T1000 (cell line): Measurements from ENCODE around the gene RAB40A.
"Not testable (repeated sequence)": the region's sequence is repeated elsewhere in the genome, so short reads cannot be mapped to it uniquely, and the experiment has no call there.

Experiments used
- DNase-seq: peaks from one replicate; lab custom pipeline; 2025; ENCODE audit warnings: mixed read lengths; lab: John Stamatoyannopoulos, UW

The RAB40A gene

DNA sequence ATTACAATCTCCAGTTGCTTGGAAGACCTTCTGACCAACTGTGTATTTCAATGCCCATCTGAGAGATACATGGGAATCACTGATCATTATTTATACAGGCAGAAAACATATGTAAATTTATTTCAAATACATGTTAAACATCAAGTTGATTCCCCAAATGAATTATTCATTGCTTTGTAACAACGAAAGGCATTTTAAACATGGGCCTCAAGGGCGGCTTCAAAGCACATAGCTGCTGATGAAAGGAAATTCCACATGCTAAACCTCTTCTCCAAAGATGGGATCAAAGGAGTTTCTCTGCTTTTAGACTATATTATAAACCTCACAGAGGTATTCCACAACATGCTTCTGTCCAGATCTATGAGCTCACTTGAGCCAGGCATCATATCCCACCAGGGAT lies 4.3 kb upstream of the RAB40A start:
- no peak for DNase-seq

DNA sequence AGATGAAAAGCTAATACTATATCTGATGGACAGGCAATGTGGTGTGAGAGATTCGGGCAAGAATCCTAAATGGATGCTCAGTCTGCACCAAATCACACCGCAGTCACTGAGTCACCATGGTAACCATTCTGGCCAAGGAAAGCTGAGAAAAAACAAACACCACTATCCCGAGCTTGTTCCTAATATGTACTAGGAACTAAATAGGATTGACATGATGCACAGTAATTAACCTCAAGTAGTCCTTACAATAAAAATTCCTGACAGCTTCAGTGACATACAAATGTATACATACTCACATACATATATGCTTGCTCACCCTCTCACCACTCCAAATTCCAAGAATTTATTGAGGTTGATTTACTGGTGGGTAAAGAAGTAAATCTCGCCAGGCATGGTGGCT lies 1.1 kb upstream of the RAB40A start:
- no peak for DNase-seq

DNA sequence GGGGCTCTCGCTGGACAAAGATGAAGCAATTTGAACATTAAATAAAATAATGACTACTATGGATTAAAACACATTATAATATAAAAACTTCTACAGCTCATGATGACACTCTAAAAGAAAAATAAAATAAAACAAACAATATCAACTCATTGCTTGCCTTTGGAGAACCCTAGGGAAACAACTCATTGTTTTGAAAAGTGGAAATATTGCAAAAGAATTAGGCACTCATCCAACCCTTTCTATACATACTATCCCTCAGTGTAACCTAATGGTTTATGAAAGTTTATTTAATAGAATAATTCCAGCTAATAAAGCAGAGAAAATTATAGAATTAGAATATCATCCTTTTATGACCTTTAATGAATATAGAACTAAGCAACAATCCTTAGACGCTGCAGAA lies 718 bp downstream of the RAB40A start:
- DNase-seq, result no peak

DNA sequence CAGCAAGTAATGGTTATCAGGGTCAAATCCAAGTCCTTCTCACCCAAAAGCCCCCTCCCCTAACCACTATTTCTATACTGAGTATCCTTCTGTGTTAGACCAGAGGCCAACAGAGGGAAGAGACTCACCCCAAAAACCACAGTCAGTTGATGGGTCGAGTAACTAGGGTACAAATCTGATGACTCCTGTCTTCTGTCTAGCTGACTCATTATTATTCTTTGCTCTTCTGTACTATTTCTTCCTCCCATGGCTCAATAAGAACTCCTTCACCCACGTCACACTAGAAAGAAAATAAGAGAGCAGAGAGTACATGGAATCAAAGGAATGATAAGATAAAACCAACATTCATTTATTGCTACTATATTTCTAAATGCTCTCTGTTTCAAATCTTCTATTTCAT lies 2.0 kb downstream of the RAB40A start:
- no peak for DNase-seq

DNA sequence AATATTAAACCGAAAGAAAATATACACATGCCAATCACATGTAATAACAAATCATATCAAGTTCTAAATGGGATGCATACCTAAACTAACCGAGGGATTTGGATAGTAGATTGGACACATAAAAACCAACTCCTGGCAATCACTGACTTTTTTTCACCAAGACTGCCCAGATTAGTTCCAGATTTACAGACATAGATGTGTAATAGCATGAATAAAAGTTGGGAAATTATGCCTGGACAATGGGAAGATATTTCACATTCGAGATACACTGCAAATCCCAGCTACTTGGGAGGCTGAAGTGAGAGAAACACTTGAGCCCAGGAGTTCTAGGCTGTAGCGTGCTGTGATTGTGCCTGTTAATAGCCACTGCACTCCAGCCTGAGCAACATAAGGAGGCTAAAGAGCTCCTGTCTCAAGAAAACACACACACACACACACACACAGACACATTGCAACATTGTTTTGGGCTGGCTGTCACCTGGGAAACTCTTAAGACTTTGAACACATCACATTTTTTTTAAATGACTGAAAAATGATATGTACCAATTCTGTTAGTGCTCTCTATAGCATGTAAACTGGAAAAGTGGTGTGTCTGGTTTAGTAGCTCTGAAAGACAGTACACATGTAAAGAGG lies 5.7 kb downstream of the RAB40A start:
- DNase-seq, result no peak

DNA sequence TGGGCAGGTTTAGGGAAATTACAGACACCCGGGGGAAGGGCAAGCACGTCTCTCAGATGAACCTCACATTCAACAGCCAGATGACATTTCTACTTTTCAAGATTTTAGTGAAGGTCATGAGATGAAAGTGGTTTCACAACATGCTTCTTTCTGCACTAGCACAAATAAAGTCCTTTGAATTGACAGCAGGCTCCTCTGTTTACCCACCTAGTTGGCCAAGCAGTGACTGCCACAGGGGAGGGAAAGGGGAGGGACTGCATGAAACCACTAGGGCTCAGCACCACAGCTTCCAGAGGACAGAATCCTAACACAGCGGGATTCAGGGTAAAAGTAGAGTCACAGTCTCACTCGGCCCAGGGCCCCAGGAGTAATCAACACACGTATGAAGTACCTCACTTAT lies 6.2 kb downstream of the RAB40A start:
- DNase-seq, result no peak

DNA sequence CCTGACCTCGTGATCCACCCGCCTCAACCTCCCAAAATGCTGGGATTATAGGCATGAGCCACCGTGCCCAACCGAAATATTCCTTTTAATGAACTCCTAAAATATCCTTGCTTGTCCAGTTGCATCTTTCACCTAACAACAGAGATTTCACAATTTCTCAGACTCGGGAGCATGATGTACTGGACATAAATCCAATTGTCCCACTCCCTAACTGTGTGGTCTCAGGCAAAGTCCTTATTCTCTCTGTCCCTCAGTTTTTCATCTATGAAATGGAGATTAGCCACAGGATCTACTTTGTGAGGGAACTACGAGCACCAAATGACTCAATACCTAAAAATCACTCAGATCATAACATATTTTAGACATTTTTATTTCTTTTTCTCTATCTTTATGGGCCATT lies 9.3 kb downstream of the RAB40A start:
- DNase-seq, result no peak

DNA sequence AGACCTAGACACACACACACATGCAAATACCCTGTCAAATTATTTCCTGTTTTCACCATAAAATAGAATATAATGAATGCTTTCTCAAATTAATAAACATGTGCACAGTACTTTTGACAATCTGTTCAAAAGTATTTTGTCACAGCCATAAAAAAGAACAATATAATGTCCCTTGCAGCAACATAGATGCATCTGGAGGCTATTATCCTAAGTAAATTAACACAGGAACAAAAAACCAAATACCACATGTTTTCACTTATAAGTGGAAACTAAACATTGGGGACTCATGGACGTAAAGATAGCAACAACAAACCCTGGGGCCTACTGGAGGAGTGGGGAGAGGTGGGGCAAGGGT lies 15.5 kb downstream of the RAB40A start:
- DNase-seq, result no peak

DNA sequence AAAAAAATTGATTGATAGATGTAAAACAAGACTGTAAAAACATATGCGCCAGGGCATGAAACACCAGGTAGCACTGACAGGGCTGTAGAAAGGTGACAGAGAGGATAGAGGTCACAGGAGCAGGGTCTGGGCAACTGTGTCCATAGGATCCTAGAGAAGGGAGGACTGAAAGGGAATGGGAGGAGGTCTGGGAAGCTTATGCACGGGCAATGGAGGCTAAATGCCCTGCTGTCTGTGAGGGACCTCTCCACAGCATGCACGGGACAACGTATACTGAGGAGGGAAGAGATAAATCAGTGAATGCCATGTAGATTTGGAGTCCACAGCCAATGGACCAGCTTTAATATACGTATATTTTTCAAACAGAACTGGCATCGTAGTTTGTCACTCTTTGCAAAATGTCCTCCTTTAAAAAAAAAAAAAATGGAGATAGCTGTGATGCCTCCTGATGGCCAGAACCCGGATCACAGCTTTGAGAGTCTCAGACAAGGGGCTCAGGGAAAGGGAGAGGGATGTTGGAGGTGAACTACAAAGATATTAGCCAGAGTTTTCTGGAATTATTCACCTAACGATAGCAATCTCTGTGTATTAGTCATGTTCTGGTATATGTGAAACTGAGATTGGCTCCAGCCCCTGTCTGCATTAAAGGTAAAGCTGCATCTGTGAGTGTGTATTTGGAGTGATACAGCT lies 16.0 kb downstream of the RAB40A start:
- DNase-seq, result no peak

DNA sequence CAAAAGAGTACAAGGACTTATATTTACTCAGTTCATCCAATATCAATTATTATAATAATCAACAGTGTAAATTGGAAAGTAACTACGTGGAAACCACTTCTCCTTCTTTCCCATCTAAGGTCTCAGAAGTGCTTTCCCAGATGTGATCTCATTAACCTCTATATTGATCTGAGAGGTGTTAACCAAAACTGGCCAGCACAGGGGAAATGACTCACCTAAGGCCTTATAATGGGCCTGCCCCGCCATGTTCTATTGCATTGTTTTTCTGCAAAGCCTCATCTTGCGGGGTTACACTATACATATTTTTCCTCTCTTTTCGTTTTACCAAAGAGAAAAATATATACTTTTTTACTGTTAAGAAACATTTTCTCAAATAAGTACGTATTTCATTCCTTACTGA lies 20.5 kb downstream of the RAB40A start:
- no peak for DNase-seq

DNA sequence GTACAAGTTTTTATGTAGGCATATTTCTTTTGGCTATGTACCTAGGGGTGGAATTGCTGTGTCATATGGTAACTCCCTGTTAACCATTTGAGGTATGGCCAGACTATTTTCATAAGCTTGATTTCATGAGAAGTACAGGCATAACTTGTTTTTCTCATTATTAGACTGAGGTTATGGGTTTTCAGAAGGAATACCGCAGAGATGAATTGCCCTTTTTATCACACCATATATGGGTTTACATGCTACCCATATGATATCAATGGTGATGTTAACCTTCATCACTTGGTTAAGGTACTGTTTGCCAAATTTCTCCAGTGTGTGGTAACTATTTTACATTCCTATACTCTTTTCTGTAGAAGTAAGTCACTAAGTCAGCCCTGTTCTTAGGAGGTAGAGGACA lies 23.5 kb downstream of the RAB40A start:
- DNase-seq, result no peak

DNA sequence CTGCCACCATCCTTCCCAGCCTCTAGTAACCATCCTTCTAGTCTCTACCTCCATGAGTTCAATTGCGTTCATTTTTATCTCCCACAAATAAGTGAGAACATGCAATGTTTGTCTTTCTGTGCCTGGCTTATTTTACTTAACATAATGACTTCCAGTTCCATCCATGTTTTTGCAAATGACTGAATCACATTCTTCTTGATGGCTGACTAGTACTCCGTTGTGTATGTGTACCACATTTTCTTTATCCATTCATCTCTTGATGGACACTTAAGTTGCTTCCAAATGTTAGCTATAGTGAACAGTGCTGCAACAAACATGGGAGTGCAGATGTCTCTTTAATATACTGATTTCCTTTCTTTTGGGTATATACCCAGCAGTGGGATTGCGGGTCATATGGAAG lies 25.7 kb downstream of the RAB40A start:
- DNase-seq, result not testable (repeated sequence)

DNA sequence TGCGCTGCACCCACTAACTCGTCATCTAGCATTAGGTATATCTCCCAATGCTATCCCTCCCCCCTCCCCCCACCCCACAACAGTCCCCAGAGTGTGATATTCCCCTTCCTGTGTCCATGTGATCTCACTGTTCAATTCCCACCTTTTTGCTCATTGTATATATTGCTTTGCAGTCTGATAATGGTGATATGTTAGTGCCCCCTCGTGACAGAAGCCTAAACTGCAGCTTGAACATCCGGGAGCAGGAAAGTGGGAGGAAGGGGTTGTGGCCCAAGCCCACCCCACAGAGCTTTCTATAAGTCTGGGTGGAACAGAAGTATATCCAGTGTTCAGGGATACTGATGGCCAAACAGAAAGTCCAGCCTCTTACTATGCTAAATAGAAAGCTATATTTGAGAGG lies 29.6 kb downstream of the RAB40A start:
- not testable (repeated sequence) for DNase-seq

DNA sequence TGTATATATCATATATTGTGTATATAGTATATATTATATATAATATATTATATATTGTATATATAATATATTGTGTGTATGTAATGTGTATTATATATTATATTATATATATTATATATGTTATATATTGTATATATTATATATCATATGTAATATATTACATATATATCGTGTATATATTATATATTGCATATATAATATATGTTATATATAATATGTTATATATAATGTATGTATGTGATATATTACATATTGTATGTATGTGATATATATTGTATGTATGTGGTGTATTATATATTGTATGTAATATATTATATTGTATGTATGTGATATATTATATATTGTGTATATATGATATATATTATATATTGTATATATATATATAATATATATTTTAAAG lies 30.5 kb downstream of the RAB40A start:
- no peak for DNase-seq

DNA sequence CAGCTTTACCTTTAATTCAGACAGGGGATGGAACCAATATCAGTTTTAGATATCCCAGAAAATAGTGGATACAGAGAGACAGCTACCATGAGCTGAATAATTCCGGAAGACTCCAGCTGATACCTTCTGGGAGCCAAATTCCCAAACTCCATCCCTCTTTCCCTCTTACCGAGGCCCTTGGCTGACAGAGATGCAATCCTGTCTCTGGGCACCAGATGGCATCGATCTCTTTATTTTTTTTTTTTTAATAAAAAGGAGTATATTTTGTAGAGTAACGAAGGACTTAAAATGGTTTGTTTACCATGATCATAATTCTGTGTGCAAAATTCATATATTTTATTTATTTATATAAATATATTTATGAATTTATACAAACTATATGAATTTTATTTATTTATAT lies 31.0 kb downstream of the RAB40A start:
- DNase-seq, result no peak

DNA sequence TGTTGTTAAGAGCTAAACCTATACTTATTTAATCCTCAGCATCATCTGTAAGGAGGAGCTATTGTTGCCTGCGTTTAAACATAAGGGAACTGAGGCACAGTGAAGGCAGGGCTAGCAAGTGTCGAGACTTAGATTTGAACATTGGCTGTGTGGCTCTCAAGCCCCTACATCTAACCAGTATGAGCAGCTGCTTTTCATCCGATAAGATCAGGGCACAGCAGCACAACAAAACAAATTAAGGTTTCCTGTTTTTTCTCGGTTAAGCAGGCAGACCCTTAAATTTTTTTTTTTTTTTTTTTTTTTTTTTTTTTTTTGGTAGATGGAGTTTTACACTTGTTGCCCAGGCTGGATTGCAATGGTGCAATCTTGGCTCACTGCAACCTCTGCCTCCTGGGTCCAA lies 35.6 kb downstream of the RAB40A start:
- no peak for DNase-seq

DNA sequence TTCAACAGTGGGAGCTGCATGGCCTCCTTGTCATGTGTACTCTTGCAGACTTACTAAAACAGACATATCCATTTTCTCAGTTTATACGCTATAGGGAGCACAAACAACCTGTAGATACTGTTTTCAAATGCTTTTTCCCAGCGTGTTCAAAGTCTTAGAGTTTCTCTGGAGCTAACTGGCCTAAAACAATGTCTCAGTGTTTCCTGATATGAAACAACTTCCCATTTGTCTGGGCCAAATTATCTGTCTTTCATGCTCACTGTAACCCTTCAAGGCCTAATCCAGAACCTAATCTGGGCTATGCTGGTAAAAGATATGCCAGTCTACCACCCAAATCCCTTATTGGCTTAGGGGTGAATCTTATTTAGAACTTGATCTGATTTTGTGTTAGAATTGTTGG lies 38.8 kb downstream of the RAB40A start:
- no peak for DNase-seq

DNA sequence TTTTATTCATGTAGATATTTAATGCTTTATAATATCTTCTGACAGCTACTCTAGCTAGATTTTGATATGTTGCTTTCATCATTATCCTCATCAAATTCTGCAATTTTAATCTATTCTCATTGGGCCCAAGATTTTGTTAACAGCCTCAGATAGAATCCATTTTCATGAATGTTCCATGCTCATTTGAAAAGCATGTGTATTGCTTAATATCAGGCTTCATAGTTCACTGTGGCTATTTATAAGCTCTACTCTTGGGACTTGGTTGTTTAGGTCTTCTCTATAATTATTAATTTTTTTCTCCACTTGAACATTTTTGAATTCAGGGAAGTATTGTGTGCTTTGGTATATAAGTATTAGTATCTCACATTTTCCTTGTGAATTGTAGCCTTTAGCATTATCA lies 41.8 kb downstream of the RAB40A start:
- no peak for DNase-seq

DNA sequence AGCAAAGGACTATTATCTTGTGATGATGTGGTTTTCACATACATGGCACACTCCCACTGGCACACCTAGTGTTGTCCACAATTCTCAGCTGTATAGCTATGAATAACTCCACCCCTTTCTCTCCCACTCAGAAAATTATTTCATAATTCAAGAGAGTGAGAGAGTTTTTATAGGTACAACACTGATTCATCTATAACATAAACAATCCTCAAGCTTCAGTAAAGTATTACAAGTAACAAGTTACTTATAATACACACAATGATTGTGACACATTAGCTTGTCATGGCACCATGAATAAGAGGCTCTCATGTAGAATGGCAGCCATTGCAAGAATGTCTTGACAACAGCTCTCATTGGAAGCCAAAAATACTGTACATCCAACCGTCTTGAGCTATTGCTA lies 43.9 kb downstream of the RAB40A start:
- no peak for DNase-seq

DNA sequence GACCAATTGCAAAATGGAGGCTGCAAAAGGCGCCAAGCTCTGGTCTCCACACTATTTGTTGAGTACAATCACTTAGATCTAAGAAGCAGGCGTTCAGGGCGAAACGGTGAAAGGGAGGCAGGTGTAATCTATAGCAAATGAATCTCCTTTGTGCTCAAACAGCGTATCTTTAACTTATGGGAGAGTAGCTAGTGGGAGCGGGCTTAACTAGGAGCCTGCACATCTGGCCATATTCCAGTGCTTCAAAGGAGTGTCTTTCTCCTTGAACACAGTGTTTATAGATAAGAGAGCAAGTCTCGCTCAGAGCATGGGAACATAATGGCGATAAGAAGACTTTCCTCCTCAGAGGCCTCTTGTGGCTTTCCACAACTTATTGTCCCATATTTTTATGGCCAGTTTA lies 49.3 kb downstream of the RAB40A start:
- not testable (repeated sequence) for DNase-seq

DNA sequence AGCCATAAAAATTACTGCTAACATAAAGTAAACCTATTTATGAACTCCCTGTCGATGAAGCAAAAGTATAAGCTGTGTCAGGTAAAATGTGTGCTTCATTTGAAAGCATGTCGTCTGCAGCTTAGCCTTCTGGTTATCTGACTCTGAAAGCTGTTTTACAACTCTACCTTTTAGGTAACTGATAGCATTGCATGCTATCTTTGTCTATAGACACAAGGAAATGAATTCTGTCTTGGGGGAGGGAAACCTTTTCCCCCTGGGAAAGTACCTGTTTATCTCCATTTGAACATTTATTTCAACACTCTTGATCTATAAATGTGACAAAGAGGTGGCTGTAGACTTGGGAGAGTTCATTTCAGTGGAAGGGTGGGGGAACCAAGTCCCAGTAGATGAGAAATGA lies 51.4 kb downstream of the RAB40A start:
- no peak for DNase-seq

DNA sequence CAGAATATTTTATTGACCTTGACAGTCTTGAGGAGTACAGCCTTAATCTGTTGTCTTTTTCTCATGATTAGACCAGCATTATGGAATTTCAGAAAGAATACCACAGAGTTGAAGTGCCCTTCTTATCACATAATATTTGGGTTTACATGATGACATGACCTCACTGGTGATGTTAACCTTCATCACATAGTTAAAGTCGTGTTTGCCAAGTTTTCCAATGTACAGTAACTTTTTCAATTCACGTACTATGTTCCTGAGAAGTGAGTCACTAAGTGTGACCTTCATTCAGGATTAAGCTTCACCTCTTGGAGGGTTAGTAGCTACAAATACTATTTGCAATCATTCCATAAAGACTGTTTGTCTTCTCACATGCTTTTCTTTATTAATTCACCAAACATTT lies 52.1 kb downstream of the RAB40A start:
- DNase-seq, result no peak

DNA sequence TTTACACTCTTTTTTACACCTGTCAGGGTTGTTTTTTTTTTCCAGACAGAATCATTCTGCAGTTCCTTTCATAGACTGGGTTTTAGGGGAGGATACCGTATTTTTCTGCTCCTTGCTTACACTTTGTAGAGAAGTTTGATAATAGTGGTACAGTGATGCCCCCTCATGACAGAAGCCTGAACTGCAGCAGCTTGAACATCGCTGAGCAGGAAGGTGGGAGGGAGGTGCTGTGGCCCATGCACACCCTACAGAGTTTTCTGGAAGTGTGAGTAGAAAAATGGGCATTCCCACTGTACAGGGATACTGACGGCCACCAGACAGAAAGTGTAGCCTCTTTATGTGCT lies 54.5 kb downstream of the RAB40A start:
- DNase-seq, result peak; percentile 28

DNA sequence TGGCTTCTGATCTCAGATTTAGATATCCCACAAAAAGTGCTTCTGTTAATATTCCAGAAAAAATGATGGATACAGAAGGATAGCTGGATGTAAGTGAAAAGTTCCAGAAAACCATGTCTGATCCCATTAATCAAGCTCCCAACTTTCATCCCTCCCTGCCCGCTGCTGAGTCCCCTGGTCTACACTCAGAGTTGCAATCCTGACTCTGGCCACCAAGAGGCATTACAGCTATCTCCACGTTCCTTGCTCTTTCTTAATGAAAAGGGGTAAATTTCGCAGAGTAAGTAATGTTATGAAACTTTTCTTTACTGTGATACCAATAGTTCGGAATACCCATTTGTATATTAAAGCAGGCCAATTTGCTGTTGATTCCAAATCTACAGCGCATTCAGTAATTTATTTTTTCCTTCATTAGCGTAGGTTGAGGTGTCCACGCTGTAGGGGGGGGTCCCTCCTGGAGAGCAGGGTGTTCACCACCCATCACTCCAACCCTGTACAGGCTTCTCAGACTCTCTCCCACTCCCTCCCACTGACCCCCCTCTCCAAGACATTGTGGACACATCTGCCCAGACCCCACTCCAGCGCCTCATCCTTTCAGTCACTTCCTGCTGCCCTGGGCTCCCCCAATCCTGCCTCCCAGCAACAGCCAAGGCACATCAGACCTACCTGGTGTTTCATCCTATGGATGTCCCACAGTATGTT lies 55.1 kb downstream of the RAB40A start:
- DNase-seq, result no peak
